WTC11 (cell line): ENCODE data around the gene C16orf46.
"Not testable (repeated sequence)": the region's sequence is repeated elsewhere in the genome, so short reads cannot be mapped to it uniquely, and the experiment has no call there.

Experiments used
- ARID4B ChIP-seq: sonication (generic); formaldehyde crosslinking; IDR thresholded peaks from 2 replicates; pipeline ENCODE4 v1.8.0; 2023; ENCODE audit warnings: missing genetic modification reagents, mild to moderate bottlenecking, borderline replicate concordance
- ATF3 ChIP-seq: sonication (generic); formaldehyde crosslinking; conservative IDR thresholded peaks from 2 replicates; pipeline ENCODE4 v1.8.1; 2022; ENCODE audit warnings: mild to moderate bottlenecking, missing genetic modification reagents
- CREM ChIP-seq: sonication (generic); formaldehyde crosslinking; IDR thresholded peaks from 2 replicates; pipeline ENCODE4 v1.8.1; 2022; ENCODE audit warnings: mild to moderate bottlenecking, missing genetic modification reagents, moderate library complexity
- E2F4 ChIP-seq: sonication (generic); formaldehyde crosslinking; IDR thresholded peaks from 2 replicates; pipeline ENCODE4 v1.8.1; 2022; ENCODE audit warnings: low read depth, mild to moderate bottlenecking, moderate library complexity, missing genetic modification reagents, borderline replicate concordance
- ESRRA ChIP-seq: sonication (generic); formaldehyde crosslinking; IDR thresholded peaks from 2 replicates; pipeline ENCODE4 v1.8.1; 2022; ENCODE audit warnings: mild to moderate bottlenecking, missing genetic modification reagents, borderline replicate concordance
- KAT7 ChIP-seq: sonication (generic); formaldehyde crosslinking; IDR thresholded peaks from 2 replicates; pipeline ENCODE4 v1.8.1; 2023; ENCODE audit warnings: missing genetic modification reagents, mild to moderate bottlenecking, borderline replicate concordance
- MAX ChIP-seq: sonication (generic); formaldehyde crosslinking; IDR thresholded peaks from 2 replicates; pipeline ENCODE4 v1.8.0; 2022; ENCODE audit warnings: mild to moderate bottlenecking, missing genetic modification reagents
- SP1 ChIP-seq: sonication (generic); formaldehyde crosslinking; conservative IDR thresholded peaks from 2 replicates; pipeline ENCODE4 v1.8.1; 2022; ENCODE audit warnings: missing genetic modification reagents
- TP53 ChIP-seq: sonication (generic); formaldehyde crosslinking; IDR thresholded peaks from 2 replicates; pipeline ENCODE4 v1.8.1; 2023; ENCODE audit warnings: mild to moderate bottlenecking, missing genetic modification reagents
- ZNF416 ChIP-seq: fragments of 250-450 bp; sonication (Bioruptor Pico); IDR thresholded peaks from 2 replicates; pipeline ENCODE4 v1.9.0; 2021; ENCODE audit warnings: mild to moderate bottlenecking, inconsistent platforms
- TF ChIP-seq, protein P1 (sequence below): fragments of 200-600 bp; IDR thresholded peaks from 2 replicates; pipeline ENCODE4 v1.8.0; 2022; ENCODE audit warnings: antibody characterized with exemption
- TF ChIP-seq, protein P2 (sequence below): sonication (generic); formaldehyde crosslinking; conservative IDR thresholded peaks from 2 replicates; pipeline ENCODE4 v1.8.1; 2023; ENCODE audit warnings: mild to moderate bottlenecking, low read depth, missing genetic modification reagents, moderate library complexity
- TF ChIP-seq, protein P3 (sequence below): sonication (generic); formaldehyde crosslinking; IDR thresholded peaks from 2 replicates; pipeline ENCODE4 v1.8.1; 2023; ENCODE audit warnings: mild to moderate bottlenecking, missing genetic modification reagents, moderate library complexity

DNA sequence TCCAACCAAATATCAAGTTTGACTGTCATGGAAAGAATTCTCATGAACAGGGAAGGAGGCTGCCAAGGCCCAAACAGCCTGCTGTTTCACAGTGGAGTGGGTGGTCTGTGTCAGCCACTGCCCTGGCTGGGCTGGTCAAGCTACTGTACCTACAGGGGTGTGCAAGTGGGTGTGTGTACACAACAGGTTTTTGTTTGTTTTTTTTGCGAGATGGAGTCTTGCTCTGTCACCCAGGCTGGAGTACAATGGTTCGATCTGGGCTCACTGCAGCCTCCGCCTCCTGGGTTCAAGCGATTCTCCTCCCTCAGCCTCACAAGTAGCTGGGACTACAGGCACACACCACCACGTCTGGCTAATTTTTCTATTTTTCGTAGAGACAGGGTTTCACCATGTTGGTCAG, 32.2 kb upstream of the C16orf46 start:
- not testable (repeated sequence) for TF ChIP-seq ZNF416; KAT7 (CRISPR knock-in tag); SP1 (CRISPR knock-in tag); ATF3 (CRISPR knock-in tag); TP53 (CRISPR knock-in tag); E2F4 (CRISPR knock-in tag); ESRRA (CRISPR knock-in tag); ARID4B (CRISPR knock-in tag); MAX (CRISPR knock-in tag); CREM (CRISPR knock-in tag)
- TF ChIP-seq, protein P1, sequence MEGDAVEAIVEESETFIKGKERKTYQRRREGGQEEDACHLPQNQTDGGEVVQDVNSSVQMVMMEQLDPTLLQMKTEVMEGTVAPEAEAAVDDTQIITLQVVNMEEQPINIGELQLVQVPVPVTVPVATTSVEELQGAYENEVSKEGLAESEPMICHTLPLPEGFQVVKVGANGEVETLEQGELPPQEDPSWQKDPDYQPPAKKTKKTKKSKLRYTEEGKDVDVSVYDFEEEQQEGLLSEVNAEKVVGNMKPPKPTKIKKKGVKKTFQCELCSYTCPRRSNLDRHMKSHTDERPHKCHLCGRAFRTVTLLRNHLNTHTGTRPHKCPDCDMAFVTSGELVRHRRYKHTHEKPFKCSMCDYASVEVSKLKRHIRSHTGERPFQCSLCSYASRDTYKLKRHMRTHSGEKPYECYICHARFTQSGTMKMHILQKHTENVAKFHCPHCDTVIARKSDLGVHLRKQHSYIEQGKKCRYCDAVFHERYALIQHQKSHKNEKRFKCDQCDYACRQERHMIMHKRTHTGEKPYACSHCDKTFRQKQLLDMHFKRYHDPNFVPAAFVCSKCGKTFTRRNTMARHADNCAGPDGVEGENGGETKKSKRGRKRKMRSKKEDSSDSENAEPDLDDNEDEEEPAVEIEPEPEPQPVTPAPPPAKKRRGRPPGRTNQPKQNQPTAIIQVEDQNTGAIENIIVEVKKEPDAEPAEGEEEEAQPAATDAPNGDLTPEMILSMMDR, result not testable (repeated sequence)
- TF ChIP-seq, protein P2, sequence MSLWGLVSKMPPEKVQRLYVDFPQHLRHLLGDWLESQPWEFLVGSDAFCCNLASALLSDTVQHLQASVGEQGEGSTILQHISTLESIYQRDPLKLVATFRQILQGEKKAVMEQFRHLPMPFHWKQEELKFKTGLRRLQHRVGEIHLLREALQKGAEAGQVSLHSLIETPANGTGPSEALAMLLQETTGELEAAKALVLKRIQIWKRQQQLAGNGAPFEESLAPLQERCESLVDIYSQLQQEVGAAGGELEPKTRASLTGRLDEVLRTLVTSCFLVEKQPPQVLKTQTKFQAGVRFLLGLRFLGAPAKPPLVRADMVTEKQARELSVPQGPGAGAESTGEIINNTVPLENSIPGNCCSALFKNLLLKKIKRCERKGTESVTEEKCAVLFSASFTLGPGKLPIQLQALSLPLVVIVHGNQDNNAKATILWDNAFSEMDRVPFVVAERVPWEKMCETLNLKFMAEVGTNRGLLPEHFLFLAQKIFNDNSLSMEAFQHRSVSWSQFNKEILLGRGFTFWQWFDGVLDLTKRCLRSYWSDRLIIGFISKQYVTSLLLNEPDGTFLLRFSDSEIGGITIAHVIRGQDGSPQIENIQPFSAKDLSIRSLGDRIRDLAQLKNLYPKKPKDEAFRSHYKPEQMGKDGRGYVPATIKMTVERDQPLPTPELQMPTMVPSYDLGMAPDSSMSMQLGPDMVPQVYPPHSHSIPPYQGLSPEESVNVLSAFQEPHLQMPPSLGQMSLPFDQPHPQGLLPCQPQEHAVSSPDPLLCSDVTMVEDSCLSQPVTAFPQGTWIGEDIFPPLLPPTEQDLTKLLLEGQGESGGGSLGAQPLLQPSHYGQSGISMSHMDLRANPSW (CRISPR knock-in tag), result not testable (repeated sequence)
- TF ChIP-seq, protein P3, sequence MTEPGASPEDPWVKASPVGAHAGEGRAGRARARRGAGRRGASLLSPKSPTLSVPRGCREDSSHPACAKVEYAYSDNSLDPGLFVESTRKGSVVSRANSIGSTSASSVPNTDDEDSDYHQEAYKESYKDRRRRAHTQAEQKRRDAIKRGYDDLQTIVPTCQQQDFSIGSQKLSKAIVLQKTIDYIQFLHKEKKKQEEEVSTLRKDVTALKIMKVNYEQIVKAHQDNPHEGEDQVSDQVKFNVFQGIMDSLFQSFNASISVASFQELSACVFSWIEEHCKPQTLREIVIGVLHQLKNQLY (CRISPR knock-in tag), result not testable (repeated sequence)
